Erythroblast (primary cell): Measurements from ENCODE around the gene NDRG4.

Experiments used
- GATA1 ChIP-seq: IDR thresholded peaks from 2 replicates; pipeline ENCODE4 v1.6.1; 2011; ENCODE audit warnings: low read depth, mild to moderate bottlenecking, control low read depth, low read length, moderate library complexity
- POLR2A ChIP-seq: IDR thresholded peaks from 2 replicates; pipeline ENCODE4 v1.6.1; 2011; ENCODE audit warnings: mild to moderate bottlenecking, low read length

DNA sequence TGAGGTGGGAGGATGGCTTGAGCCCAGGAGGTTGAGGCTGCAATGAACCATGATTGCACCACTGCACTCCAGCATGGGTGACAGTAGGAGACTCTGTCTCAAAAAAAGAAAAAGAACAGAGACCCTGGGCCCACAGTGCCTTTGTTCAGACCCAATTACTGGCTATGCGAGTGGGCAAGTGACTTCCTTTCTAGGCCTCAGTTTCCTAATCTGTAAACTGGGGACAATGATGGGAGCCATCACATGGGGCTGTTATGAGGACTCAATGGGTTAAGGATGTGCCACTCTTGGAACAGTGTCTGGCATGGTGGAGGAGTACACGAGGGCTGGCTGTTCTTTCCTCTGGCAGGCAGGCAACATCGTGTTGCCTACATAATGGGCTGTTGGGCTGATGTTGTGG lies 47.3 kb upstream of the NDRG4 start:
- no peak for TF ChIP-seq POLR2A
- no peak for TF ChIP-seq GATA1
